Esophagus muscularis mucosa (tissue), 3 donors: Measurements from ENCODE around the gene OR56A4.

Experiments
- CTCF ChIP-seq, 3 experiments: fragments of 200-600 bp in 2 of 3; fragments of 450-650 bp in 1 of 3; sonication (generic) in 2 of 3; IDR thresholded peaks; one replicate each; pipeline ENCODE4 v1.5.1; 2017 to 2019; ENCODE audit warnings: antibody characterized with exemption in 3 of 3, mild to moderate bottlenecking in 2 of 3, moderate library complexity in 1 of 3
- POLR2A ChIP-seq: fragments of 450-650 bp; IDR thresholded peaks from one replicate; pipeline ENCODE4 v1.6.1; 2017; ENCODE audit warnings: antibody characterized with exemption, moderate library complexity, mild to moderate bottlenecking, low read depth

- TF ChIP-seq CTCF (IDR thresholded peaks at IDR 0.05): no peak
- TF ChIP-seq POLR2A: no peak
Observed at GRCh38 chr11:5966958-5967357, 39.8 kb downstream of the OR56A4 start.
